K562 (cell line): ENCODE measurements around the gene BARD1. TPM values are rescaled to one million over a fixed set of nuclear protein-coding genes. Genes with fewer than 3 reads are reported as not detected.
A peak's percentile ranks its signal among the peaks of the same experiment; 100 is the strongest.

Source experiments
- HSF4 ChIP-seq: fragments of 250-450 bp; sonication (Bioruptor Pico); IDR thresholded peaks from 2 replicates; pipeline ENCODE4 v2.1.2; 2022; ENCODE audit warnings: mild to moderate bottlenecking, moderate library complexity, borderline replicate concordance
- MYC ChIP-seq, 2 experiments: fragments of 250-450 bp in 1 of 2; sonication (Bioruptor Pico) in 1 of 2; IDR thresholded peaks; 2 replicates each; pipeline versions ENCODE4 v1.5.1 to v1.6.1; 2012 to 2021; ENCODE audit warnings: low read depth in 2 of 2, borderline replicate concordance in 1 of 2, improper control_type of control experiment in 1 of 2, low read length in 1 of 2, mild to moderate bottlenecking in 1 of 2, moderate library complexity in 1 of 2
- NFE2L1 ChIP-seq: fragments of 450-650 bp; IDR thresholded peaks from 2 replicates; pipeline ENCODE4 v1.6.1; 2016; ENCODE audit warnings: missing genetic modification characterization, low read depth, mild to moderate bottlenecking, missing compliant biosample characterization, moderate library complexity, borderline replicate concordance
- PHB2 ChIP-seq: fragments of 450-650 bp; IDR thresholded peaks from 2 replicates; pipeline ENCODE4 v1.6.1; 2017; ENCODE audit warnings: low read depth
- PML ChIP-seq: IDR thresholded peaks from 2 replicates; pipeline ENCODE4 v1.6.1; 2012; ENCODE audit warnings: low read length, inconsistent platforms
- SIX5 ChIP-seq, 2 experiments: IDR thresholded peaks; 2 replicates each; pipeline ENCODE4 v1.6.1; 2011; ENCODE audit warnings: low read length in 2 of 2, borderline replicate concordance in 1 of 2, low read depth in 1 of 2, mild to moderate bottlenecking in 1 of 2, moderate library complexity in 1 of 2; ENCODE audit not compliant: insufficient read depth in 1 of 2
- ZNF134 ChIP-seq: fragments of 250-450 bp; sonication (Bioruptor Pico); conservative IDR thresholded peaks from 2 replicates; pipeline ENCODE4 v1.4.0; 2020
- ZNF224 ChIP-seq: sonication (generic); formaldehyde crosslinking; IDR thresholded peaks from 2 replicates; pipeline ENCODE4 v1.8.0; 2022; ENCODE audit warnings: mild to moderate bottlenecking, missing genetic modification reagents
- ZNF263 ChIP-seq: sonication (generic); formaldehyde crosslinking; IDR thresholded peaks from 2 replicates; pipeline ENCODE4 v1.8.0; 2022; ENCODE audit warnings: mild to moderate bottlenecking, missing genetic modification reagents, borderline replicate concordance
- ZNF3 ChIP-seq: fragments of 250-450 bp; sonication (Bioruptor Pico); IDR thresholded peaks from 2 replicates; pipeline ENCODE4 v1.5.0; 2021; ENCODE audit warnings: mild to moderate bottlenecking, moderate library complexity
- polyA plus RNA-seq, 8 experiments: library from polyadenylated mRNA; depleted of rRNA in 4 of 8; stranded (reverse) in 5 of 8; unstranded in 3 of 8; fragments of >200 nt; fragmentation: Nextera tagmentation in 2 of 8; fragmentation: Illumina TruSeq in 1 of 8; extraction: Ambion mirVana in 2 of 8; extraction: Trizol in 1 of 8; gene quantifications; 2 replicates each; pipeline versions ENCODE4 v1.2.1 to v1.2.3, GENCODE V29; 2011 to 2014; ENCODE audit warnings: inconsistent platforms in 1 of 8, missing spikeins in 1 of 8
- total RNA-seq, 7 experiments: library from RNA; depleted of rRNA in 6 of 7; stranded (reverse); fragments of >200 nt in 6 of 7; fragmentation: Illumina TruSeq in 2 of 7; extraction: Trizol in 2 of 7; gene quantifications; 2 replicates each; pipeline versions ENCODE4 v1.2.1 to v1.2.3, GENCODE V29; 2011 to 2021; ENCODE audit warnings: low replicate concordance in 1 of 7
- TF ChIP-seq, protein P1 (sequence below): sonication (generic); formaldehyde crosslinking; IDR thresholded peaks from 2 replicates; pipeline ENCODE4 v1.8.1; 2023; ENCODE audit warnings: mild to moderate bottlenecking, missing genetic modification reagents
- TF ChIP-seq, protein P2 (sequence below), 2 experiments: fragments of 450-650 bp; conservative IDR thresholded peaks; 2 replicates each; pipeline ENCODE4 v1.6.1; 2017; ENCODE audit warnings: mild to moderate bottlenecking in 2 of 2, moderate library complexity in 2 of 2

The BARD1 gene
- total and polyA plus RNA-seq, 9 of the 15 experiments (the other 6 are each of a cell fraction or from before 2014, with no cell fraction given), result 6.3 to 18.9 (median 11.3) TPM

DNA sequence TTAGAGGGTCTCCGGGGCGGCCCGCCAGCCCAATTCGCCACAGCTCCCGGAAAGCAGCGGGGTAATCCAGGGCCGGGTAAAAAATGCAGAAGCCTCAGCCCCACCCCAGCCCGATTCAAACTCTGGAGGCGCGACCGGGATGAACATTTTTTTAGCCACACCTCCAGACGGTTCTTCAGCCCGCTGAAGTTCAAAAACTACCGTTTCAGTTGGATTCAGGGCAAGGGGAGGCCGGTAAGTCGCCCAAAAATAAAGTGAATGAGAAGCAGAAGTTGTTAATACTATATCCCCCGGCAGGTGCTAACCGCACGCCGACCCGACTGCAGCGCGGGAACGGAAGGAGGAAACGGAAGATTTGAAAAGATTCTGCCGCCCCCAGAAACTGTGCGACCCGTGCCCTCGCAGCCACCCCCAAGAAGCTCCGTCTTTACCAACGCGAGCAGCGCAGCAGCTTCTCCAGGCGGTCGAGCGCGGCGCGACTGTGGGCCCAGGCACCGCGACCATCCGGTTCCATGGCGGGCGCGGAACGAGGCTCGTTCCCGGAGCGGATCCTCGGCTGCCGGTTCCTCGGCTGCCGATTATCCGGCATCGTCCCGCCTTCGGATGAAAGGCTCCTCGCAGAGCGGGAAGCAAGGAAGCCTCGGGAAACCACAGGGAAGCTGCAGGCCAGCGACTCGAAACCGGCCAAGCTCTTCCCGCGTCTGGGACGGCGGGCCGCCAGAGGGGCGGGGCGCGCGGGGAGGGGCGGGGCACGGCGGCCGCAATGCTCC, at the start of gene BARD1 (continued):
- TF ChIP-seq, protein P1, sequence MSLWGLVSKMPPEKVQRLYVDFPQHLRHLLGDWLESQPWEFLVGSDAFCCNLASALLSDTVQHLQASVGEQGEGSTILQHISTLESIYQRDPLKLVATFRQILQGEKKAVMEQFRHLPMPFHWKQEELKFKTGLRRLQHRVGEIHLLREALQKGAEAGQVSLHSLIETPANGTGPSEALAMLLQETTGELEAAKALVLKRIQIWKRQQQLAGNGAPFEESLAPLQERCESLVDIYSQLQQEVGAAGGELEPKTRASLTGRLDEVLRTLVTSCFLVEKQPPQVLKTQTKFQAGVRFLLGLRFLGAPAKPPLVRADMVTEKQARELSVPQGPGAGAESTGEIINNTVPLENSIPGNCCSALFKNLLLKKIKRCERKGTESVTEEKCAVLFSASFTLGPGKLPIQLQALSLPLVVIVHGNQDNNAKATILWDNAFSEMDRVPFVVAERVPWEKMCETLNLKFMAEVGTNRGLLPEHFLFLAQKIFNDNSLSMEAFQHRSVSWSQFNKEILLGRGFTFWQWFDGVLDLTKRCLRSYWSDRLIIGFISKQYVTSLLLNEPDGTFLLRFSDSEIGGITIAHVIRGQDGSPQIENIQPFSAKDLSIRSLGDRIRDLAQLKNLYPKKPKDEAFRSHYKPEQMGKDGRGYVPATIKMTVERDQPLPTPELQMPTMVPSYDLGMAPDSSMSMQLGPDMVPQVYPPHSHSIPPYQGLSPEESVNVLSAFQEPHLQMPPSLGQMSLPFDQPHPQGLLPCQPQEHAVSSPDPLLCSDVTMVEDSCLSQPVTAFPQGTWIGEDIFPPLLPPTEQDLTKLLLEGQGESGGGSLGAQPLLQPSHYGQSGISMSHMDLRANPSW (CRISPR knock-in tag), result no peak
- TF ChIP-seq HSF4 (CRISPR knock-in tag) (no peak), SIX5 (IDR thresholded peaks at IDR 0.05; ENCODE audit: borderline replicate concordance in 1 of 2, insufficient read depth in 1 of 2, low read depth in 1 of 2, low read length in 2 of 2) (no peak), ZNF3 (CRISPR knock-in tag) (no peak), ZNF134 (no peak), ZNF263 (CRISPR knock-in tag) (no peak), PHB2 (no peak), PML (no peak), NFE2L1 (tag) (no peak), ZNF224 (CRISPR knock-in tag) (no peak), MYC (IDR thresholded peaks at IDR 0.05; ENCODE audit: low read depth, low read length) (0 out of 2 replicates have a peak, but pooled peaks have one; percentile 24), MYC (CRISPR knock-in tag; IDR thresholded peaks at IDR 0.05; ENCODE audit: borderline replicate concordance, low read depth) (no peak)
- TF ChIP-seq, protein P2, sequence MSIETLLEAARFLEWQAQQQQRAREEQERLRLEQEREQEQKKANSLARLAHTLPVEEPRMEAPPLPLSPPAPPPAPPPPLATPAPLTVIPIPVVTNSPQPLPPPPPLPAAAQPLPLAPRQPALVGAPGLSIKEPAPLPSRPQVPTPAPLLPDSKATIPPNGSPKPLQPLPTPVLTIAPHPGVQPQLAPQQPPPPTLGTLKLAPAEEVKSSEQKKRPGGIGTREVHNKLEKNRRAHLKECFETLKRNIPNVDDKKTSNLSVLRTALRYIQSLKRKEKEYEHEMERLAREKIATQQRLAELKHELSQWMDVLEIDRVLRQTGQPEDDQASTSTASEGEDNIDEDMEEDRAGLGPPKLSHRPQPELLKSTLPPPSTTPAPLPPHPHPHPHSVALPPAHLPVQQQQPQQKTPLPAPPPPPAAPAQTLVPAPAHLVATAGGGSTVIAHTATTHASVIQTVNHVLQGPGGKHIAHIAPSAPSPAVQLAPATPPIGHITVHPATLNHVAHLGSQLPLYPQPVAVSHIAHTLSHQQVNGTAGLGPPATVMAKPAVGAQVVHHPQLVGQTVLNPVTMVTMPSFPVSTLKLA (conservative IDR thresholded peaks at IDR 0.05), result no peak
